Liver (tissue), 9 donors: ENCODE results near the gene PPM1L. TPM values are rescaled to one million over a fixed set of nuclear protein-coding genes. Genes with fewer than 3 reads are reported as not detected.

Source experiments
- DNase-seq: peaks from one replicate; pipeline ENCODE4 v3.0.0-alpha.2; 2017; ENCODE audit warnings: low spot score
- H3K27ac ChIP-seq, 2 donors: one replicate each; pipeline ENCODE4 v1.7.0; 2013; ENCODE audit warnings: inconsistent platforms in 2 of 2, low read length in 2 of 2, control low read depth in 1 of 2, low read depth in 1 of 2, mild to moderate bottlenecking in 1 of 2
- H3K27me3 ChIP-seq, 4 donors: one replicate each; pipeline versions ENCODE4 v1.6.1 to v1.7.0; 2013; ENCODE audit warnings: low read length in 3 of 4, inconsistent platforms in 1 of 4, mild to moderate bottlenecking in 1 of 4, moderate library complexity in 1 of 4; ENCODE audit not compliant: control insufficient read depth in 4 of 4, insufficient read depth in 4 of 4
- H3K36me3 ChIP-seq, 4 donors: one replicate each; pipeline versions ENCODE4 v1.6.1 to v1.7.0; 2013; ENCODE audit warnings: low read length in 3 of 4, mild to moderate bottlenecking in 3 of 4, low read depth in 1 of 4, moderate library complexity in 1 of 4; ENCODE audit not compliant: control insufficient read depth in 4 of 4, insufficient read depth in 3 of 4
- H3K4me1 ChIP-seq, 4 donors: one replicate each; pipeline versions ENCODE4 v1.6.1 to v1.7.0; 2013; ENCODE audit warnings: low read length in 3 of 4, mild to moderate bottlenecking in 3 of 4, moderate library complexity in 1 of 4; ENCODE audit not compliant: control insufficient read depth in 4 of 4, insufficient read depth in 4 of 4
- H3K4me3 ChIP-seq, 3 donors: one replicate each; pipeline versions ENCODE4 v1.6.1 to v1.7.0; 2013; ENCODE audit warnings: low read length in 3 of 3, control low read depth in 1 of 3, low read depth in 1 of 3, mild to moderate bottlenecking in 1 of 3
- H3K9ac ChIP-seq, 2 donors: one replicate each; pipeline ENCODE4 v1.7.0; 2013; ENCODE audit warnings: low read length in 2 of 2, mild to moderate bottlenecking in 2 of 2, moderate library complexity in 2 of 2, control low read depth in 1 of 2, low read depth in 1 of 2
- H3K9me3 ChIP-seq, 4 donors: one replicate each; pipeline versions ENCODE4 v1.6.1 to v1.7.0; 2013; ENCODE audit warnings: low read length in 3 of 4; ENCODE audit not compliant: control insufficient read depth in 4 of 4
- EGR1 ChIP-seq, 2 donors: IDR thresholded peaks; 2 replicates each; pipeline ENCODE4 v1.6.1; 2016 to 2018; ENCODE audit warnings: antibody characterized with exemption in 2 of 2, low read depth in 2 of 2
- FOXA1 ChIP-seq: IDR thresholded peaks from 2 replicates; pipeline ENCODE4 v1.6.1; 2016; ENCODE audit warnings: antibody characterized with exemption
- FOXA2 ChIP-seq: IDR thresholded peaks from 2 replicates; pipeline ENCODE4 v1.6.1; 2016; ENCODE audit warnings: antibody characterized with exemption
- GABPA ChIP-seq, 2 donors: IDR thresholded peaks in 1 of 2; conservative IDR thresholded peaks in 1 of 2; 2 replicates each; pipeline ENCODE4 v1.6.1; 2016; ENCODE audit warnings: antibody characterized with exemption in 2 of 2, mild to moderate bottlenecking in 1 of 2, moderate library complexity in 1 of 2
- HNF4G ChIP-seq: IDR thresholded peaks from 2 replicates; pipeline ENCODE4 v1.6.1; 2016; ENCODE audit warnings: antibody characterized with exemption
- JUND ChIP-seq, 2 donors: IDR thresholded peaks; 2 replicates each; pipeline ENCODE4 v1.6.1; 2016; ENCODE audit warnings: antibody characterized with exemption in 2 of 2
- NR2F2 ChIP-seq: IDR thresholded peaks from 2 replicates; pipeline ENCODE4 v1.6.1; 2016; ENCODE audit warnings: antibody characterized with exemption
- YY1 ChIP-seq: IDR thresholded peaks from 2 replicates; pipeline ENCODE4 v1.6.1; 2016; ENCODE audit warnings: antibody characterized with exemption, mild to moderate bottlenecking
- WGBS: extraction: QIAGEN DNeasy Blood & Tissue Kit; methylation state at CpG from one replicate; pipeline ENCODE4 v1.1.7; 2013; 5-methylcytosine and 5-hydroxymethylcytosine counted together
- polyA plus RNA-seq, 2 donors: library from polyadenylated mRNA; stranded (reverse) in 1 of 2; unstranded in 1 of 2; fragments of 200-250 nt in 1 of 2; fragments of >200 nt in 1 of 2; fragmentation: Nextera tagmentation in 1 of 2; extraction: Ambion mirVana in 1 of 2; gene quantifications; one replicate each; pipeline versions ENCODE4 v1.2.1 to v1.2.3, GENCODE V29; 2013 to 2015
- total RNA-seq, 2 donors: library from RNA; depleted of rRNA; stranded (reverse); fragments of >200 nt; gene quantifications; one replicate each; pipeline ENCODE4 v1.2.3, GENCODE V29; 2014
- TF ChIP-seq, protein P1 (sequence below): IDR thresholded peaks from 2 replicates; pipeline ENCODE4 v1.6.1; 2016; ENCODE audit warnings: antibody characterized with exemption
- TF ChIP-seq, protein P2 (sequence below): IDR thresholded peaks from 2 replicates; pipeline ENCODE4 v1.6.1; 2016; ENCODE audit warnings: antibody characterized with exemption, mild to moderate bottlenecking
- TF ChIP-seq, protein P3 (sequence below): IDR thresholded peaks from 2 replicates; pipeline ENCODE4 v1.6.1; 2016; ENCODE audit warnings: antibody characterized with exemption
- donor health status: healthy.
- donor health status: healthy.
- donor health status: healthy.
- donor health status: healthy.
- donor health status: healthy.

Gene PPM1L
- total and polyA plus RNA-seq, 4 donors, result 1.6 to 8.5 (median 4.8) TPM

DNA sequence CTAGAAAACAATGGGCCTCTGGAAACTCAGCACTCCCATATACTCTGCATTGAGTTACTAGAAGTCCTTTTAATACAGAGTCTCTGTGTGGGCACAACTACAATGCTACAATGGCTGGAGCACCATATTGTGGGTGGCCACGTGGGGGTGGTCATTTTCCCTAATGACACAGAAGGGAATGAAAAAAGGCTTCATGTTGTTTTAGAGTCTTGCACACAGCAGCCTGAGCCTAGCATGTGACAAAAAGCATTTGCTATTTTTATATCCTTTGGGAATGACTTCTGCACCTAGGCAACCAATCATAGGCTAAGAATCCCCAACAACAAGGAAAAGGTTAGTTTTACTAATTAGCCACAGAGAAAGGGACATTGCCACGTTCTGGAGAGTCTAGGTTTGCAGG lies 120.6 kb downstream of the PPM1L start:
- H3K36me3 ChIP-seq, result no peaks in the 10 kb centered on the region
- H3K4me3 ChIP-seq, result no peak overlapping the region
- no peak for DNase-seq
- peaks cover 0 to 4% (median 0%) of the 10 kb centered on the region in 4 donors for H3K9me3 ChIP-seq
- no peaks in the 10 kb centered on the region for H3K27me3 ChIP-seq
- 46% methylated on average over 2 of the region's 2 CpGs for WGBS
- no peak overlapping the region for H3K27ac ChIP-seq
- TF ChIP-seq, protein P1, sequence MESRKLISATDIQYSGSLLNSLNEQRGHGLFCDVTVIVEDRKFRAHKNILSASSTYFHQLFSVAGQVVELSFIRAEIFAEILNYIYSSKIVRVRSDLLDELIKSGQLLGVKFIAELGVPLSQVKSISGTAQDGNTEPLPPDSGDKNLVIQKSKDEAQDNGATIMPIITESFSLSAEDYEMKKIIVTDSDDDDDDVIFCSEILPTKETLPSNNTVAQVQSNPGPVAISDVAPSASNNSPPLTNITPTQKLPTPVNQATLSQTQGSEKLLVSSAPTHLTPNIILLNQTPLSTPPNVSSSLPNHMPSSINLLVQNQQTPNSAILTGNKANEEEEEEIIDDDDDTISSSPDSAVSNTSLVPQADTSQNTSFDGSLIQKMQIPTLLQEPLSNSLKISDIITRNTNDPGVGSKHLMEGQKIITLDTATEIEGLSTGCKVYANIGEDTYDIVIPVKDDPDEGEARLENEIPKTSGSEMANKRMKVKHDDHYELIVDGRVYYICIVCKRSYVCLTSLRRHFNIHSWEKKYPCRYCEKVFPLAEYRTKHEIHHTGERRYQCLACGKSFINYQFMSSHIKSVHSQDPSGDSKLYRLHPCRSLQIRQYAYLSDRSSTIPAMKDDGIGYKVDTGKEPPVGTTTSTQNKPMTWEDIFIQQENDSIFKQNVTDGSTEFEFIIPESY, result no peak
- no peak for TF ChIP-seq FOXA1
- TF ChIP-seq, protein P2, sequence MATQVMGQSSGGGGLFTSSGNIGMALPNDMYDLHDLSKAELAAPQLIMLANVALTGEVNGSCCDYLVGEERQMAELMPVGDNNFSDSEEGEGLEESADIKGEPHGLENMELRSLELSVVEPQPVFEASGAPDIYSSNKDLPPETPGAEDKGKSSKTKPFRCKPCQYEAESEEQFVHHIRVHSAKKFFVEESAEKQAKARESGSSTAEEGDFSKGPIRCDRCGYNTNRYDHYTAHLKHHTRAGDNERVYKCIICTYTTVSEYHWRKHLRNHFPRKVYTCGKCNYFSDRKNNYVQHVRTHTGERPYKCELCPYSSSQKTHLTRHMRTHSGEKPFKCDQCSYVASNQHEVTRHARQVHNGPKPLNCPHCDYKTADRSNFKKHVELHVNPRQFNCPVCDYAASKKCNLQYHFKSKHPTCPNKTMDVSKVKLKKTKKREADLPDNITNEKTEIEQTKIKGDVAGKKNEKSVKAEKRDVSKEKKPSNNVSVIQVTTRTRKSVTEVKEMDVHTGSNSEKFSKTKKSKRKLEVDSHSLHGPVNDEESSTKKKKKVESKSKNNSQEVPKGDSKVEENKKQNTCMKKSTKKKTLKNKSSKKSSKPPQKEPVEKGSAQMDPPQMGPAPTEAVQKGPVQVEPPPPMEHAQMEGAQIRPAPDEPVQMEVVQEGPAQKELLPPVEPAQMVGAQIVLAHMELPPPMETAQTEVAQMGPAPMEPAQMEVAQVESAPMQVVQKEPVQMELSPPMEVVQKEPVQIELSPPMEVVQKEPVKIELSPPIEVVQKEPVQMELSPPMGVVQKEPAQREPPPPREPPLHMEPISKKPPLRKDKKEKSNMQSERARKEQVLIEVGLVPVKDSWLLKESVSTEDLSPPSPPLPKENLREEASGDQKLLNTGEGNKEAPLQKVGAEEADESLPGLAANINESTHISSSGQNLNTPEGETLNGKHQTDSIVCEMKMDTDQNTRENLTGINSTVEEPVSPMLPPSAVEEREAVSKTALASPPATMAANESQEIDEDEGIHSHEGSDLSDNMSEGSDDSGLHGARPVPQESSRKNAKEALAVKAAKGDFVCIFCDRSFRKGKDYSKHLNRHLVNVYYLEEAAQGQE, result no peak
- TF ChIP-seq, protein P3, sequence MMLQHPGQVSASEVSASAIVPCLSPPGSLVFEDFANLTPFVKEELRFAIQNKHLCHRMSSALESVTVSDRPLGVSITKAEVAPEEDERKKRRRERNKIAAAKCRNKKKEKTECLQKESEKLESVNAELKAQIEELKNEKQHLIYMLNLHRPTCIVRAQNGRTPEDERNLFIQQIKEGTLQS, result no peak
- TF ChIP-seq HNF4G, result no peak
- no peak for TF ChIP-seq FOXA2
- no peak for TF ChIP-seq EGR1 (IDR thresholded peaks at IDR 0.05; ENCODE audit: low read depth in 2 of 2)
- TF ChIP-seq NR2F2, result no peak
- TF ChIP-seq YY1, result no peak
- TF ChIP-seq JUND (IDR thresholded peaks at IDR 0.05), result no peak
- no peak for TF ChIP-seq GABPA (IDR thresholded peaks at IDR 0.05 in 1 of 2, conservative IDR thresholded peaks at IDR 0.05 in 1 of 2)
- peaks cover 0 to 5% (median 0%) of the 10 kb centered on the region in 4 donors for H3K4me1 ChIP-seq
- no peak overlapping the region for H3K9ac ChIP-seq

DNA sequence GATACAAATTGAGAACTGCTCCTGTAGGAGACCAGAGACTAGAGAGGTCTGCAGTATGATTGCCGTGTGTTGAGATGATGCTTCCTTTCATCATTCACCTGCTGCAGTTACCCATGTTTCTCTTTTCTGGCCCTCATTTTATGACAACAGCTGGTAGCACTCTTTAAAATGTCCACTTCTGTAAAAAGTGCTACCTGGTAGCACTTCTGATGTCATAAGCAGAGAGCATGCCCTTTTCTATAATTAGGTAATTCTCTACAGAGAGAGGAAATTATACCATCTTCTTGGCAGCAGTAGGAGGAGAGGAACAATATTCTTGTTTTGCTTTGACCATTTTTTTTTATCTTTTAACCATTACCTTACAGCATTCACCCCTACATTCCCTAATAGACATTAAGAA lies 123.8 kb downstream of the PPM1L start:
- Histone ChIP-seq H3K4me1 (peaks cover 0 to 5% (median 0%) of the 10 kb centered on the region in 4 donors), H3K36me3 (no peaks in the 10 kb centered on the region), H3K27me3 (no peaks in the 10 kb centered on the region), H3K27ac (no peak overlapping the region), H3K9ac (no peak overlapping the region), H3K4me3 (no peak overlapping the region), H3K9me3 (peaks cover 0 to 4% (median 0%) of the 10 kb centered on the region in 4 donors)
- no peak for DNase-seq
- no peak for TF ChIP-seq HNF4G
- WGBS, result 86% methylated on average over 1 of the region's 1 CpG

DNA sequence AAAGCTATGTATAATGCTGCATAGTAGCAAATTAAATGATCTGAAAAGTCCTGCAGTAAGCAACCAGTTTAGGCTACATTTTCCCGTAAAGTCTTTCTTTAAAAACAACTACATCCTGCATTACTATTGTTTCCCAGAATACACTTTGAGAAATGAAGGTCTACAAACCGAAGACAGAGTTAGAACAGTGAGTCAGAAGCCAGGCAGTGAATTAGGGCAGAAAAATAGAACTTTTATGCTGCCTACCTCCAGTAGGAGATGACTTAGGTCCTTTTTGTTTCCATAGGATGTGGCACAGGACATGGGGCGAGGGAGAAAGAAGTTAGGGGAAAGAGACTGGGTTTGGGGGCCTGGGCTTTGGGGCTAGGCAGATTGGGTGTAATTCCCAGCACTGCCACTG lies 127.3 kb downstream of the PPM1L start:
- H3K9me3 ChIP-seq, result no peaks in the 10 kb centered on the region
- TF ChIP-seq GABPA (IDR thresholded peaks at IDR 0.05 in 1 of 2, conservative IDR thresholded peaks at IDR 0.05 in 1 of 2), result no peak
- TF ChIP-seq, protein P1, result no peak
- H3K27me3 ChIP-seq, result no peaks in the 10 kb centered on the region
- H3K4me3 ChIP-seq, result no peak overlapping the region
- no peak overlapping the region for H3K27ac ChIP-seq
- H3K4me1 ChIP-seq, result no peaks in the 10 kb centered on the region
- DNase-seq, result no peak
- no peaks in the 10 kb centered on the region for H3K36me3 ChIP-seq
- 92% methylated on average over 3 of the region's 3 CpGs for WGBS
- H3K9ac ChIP-seq, result no peak overlapping the region
